OCI-LY7 (cell line): ENCODE data around the gene KNDC1. TPM values are rescaled to one million over a fixed set of nuclear protein-coding genes. Genes with fewer than 3 reads are reported as not detected.

ENCODE experiments used
- BruUV-seq: library from RNA; stranded (reverse); fragments of 400-500 nt; replicated peaks from 2 replicates; lab custom pipeline; 2021; lab: Mats Ljungman, UMichigan
- CTCF ChIA-PET: fragments of 300-600 bp; sonication (Branson Sonifier 250); formaldehyde crosslinking; loops from one replicate; lab custom pipeline; 2022; ENCODE audit warnings: antibody characterized with exemption; ENCODE audit not compliant: unreplicated experiment; lab: Charles Lee
- POLR2A ChIA-PET: fragments of 300-600 bp; sonication (Branson Sonifier 250); formaldehyde crosslinking; loops from one replicate; lab custom pipeline; 2022; ENCODE audit warnings: antibody characterized with exemption; lab: Charles Lee
- DNase-seq: peaks from one replicate; pipeline ENCODE4 v3.0.0-alpha.2; 2015; ENCODE audit warnings: low spot score
- H2AFZ ChIP-seq: fragments of 200-600 bp; sonication (generic), shearing (Covaris generic); 2 replicates; pipeline ENCODE4 v1.6.1; 2014; ENCODE audit warnings: mild to moderate bottlenecking, antibody characterized with exemption, low read length, moderate library complexity
- H3K27ac ChIP-seq: fragments of 200-600 bp; sonication (generic); 2 replicates; pipeline ENCODE4 v1.5.1; 2014; ENCODE audit warnings: mixed run types, low read depth, mild to moderate bottlenecking, moderate library complexity, low read length, inconsistent platforms; ENCODE audit not compliant: poor library complexity, severe bottlenecking
- H3K36me3 ChIP-seq: fragments of 200-600 bp; sonication (generic); 2 replicates; pipeline ENCODE4 v1.6.1; 2014; ENCODE audit warnings: mild to moderate bottlenecking, antibody characterized with exemption, low read length, moderate library complexity, mixed read lengths; ENCODE audit not compliant: insufficient read depth
- H3K4me1 ChIP-seq: fragments of 200-600 bp; sonication (generic); 2 replicates; pipeline ENCODE4 v1.5.1; 2014; ENCODE audit warnings: mild to moderate bottlenecking, low read length; ENCODE audit not compliant: insufficient read depth, poor library complexity, severe bottlenecking
- H3K4me2 ChIP-seq: fragments of 200-600 bp; sonication (generic); 2 replicates; pipeline ENCODE4 v1.6.1; 2014; ENCODE audit warnings: mild to moderate bottlenecking, low read length
- H3K4me3 ChIP-seq: fragments of 200-600 bp; sonication (generic); 2 replicates; pipeline ENCODE4 v1.5.1; 2014; ENCODE audit warnings: mild to moderate bottlenecking, low read depth, low read length; ENCODE audit not compliant: poor library complexity, severe bottlenecking
- H3K79me2 ChIP-seq: fragments of 200-600 bp; sonication (generic); 2 replicates; pipeline ENCODE4 v1.6.1; 2016; ENCODE audit warnings: low read depth, mild to moderate bottlenecking, low read length, moderate library complexity, mixed read lengths; ENCODE audit not compliant: insufficient read depth
- H3K9me2 ChIP-seq: fragments of 200-600 bp; sonication (generic); 2 replicates; pipeline ENCODE4 v1.6.1; 2016; ENCODE audit warnings: mild to moderate bottlenecking, low read length, mixed read lengths; ENCODE audit not compliant: insufficient read depth
- H3K9me3 ChIP-seq: fragments of 200-600 bp; sonication (generic); 2 replicates; pipeline ENCODE4 v1.6.1; 2014; ENCODE audit warnings: mild to moderate bottlenecking, mixed run types, low read length, mixed read lengths
- H4K20me1 ChIP-seq: fragments of 200-600 bp; sonication (generic); 2 replicates; pipeline ENCODE4 v1.6.1; 2014; ENCODE audit warnings: mild to moderate bottlenecking, antibody characterized with exemption, low read length, moderate library complexity, mixed read lengths; ENCODE audit not compliant: insufficient read depth
- CTCF ChIP-seq: fragments of 200-600 bp; sonication (generic); conservative IDR thresholded peaks from 2 replicates; pipeline ENCODE4 v1.5.1; 2014; ENCODE audit warnings: mild to moderate bottlenecking, antibody characterized with exemption, low read length, moderate library complexity, mixed read lengths
- EZH2phosphoT487 ChIP-seq: fragments of 200-600 bp; sonication (generic); IDR thresholded peaks from 2 replicates; pipeline ENCODE4 v1.6.1; 2018; ENCODE audit warnings: low read depth, borderline replicate concordance, mild to moderate bottlenecking, mixed run types, antibody characterized with exemption, low read length, moderate library complexity, mixed read lengths
- intact Hi-C: fragments of 100-400 bp; cut with micrococcal nuclease; formaldehyde crosslinking; loops from one replicate; pipeline ENCODE4 v1.10.0; 2022; ENCODE audit not compliant: unreplicated experiment
- total RNA-seq, 2 experiments: library from RNA; depleted of rRNA in 1 of 2; stranded (reverse); fragments of >200 nt in 1 of 2; shearing (Covaris generic) in 1 of 2; gene quantifications; 2 replicates each; pipeline ENCODE4 v1.2.3, GENCODE V29; 2014 to 2022

The KNDC1 gene
- total RNA-seq, 2 experiments from 2014 or later, result not detected

GRCh38 chr10:133247681-133248333, 87.8 kb downstream of the KNDC1 start:
- no TSS peak for BruUV-seq
- no peak overlapping the region for H3K4me2 ChIP-seq

DNA sequence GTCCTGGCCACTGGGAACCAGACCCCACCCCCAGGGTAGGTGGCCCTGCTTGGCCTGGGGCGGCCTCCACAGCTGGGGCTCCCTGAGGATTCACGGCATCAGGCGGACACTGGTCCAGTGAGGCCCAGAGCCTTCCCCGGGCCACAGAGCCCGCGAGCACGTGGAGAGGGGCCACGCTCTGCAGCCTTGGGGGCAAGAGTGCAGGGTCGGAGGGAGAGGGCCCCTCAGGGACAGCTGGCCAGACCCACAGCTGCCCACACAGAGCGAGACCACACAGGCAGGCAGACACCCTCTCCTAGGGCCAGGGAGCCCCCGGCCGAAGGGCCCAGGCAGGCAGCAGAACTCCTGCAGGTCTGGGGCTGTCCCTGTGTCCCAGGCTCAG, 88.3 kb downstream of the KNDC1 start:
- H3K4me2 ChIP-seq, result no peak overlapping the region
- intact Hi-C loops, result loop anchor here (10.0 kb wide), 1 partner anchor 266 kb away; no protein-coding TSS in a partner anchor
- BruUV-seq, result no TSS peak
- no peaks in the 10 kb centered on the region for H3K9me2 ChIP-seq
- no peak for DNase-seq
- no peaks in the 10 kb centered on the region for H3K36me3 ChIP-seq
- H3K4me3 ChIP-seq, result no peak overlapping the region
- no peaks in the 10 kb centered on the region for H3K4me1 ChIP-seq
- H3K27ac ChIP-seq, result no peak overlapping the region
- no peaks in the 10 kb centered on the region for H4K20me1 ChIP-seq
- no peak overlapping the region for H2AFZ ChIP-seq
- H3K9me3 ChIP-seq, result no peaks in the 10 kb centered on the region
- ChIA-PET POLR2A (no interaction called here), CTCF (no interaction called here)
- no peaks in the 10 kb centered on the region for H3K79me2 ChIP-seq
- no peak for TF ChIP-seq CTCF
- no peak for TF ChIP-seq EZH2phosphoT487

More at GRCh38 chr10:133247681-133248333, 87.8 kb downstream of the KNDC1 start:
- CTCF ChIA-PET, result no interaction called here
- intact Hi-C loops, result loop anchor here (10.0 kb wide), 1 partner anchor 267 kb away; no protein-coding TSS in a partner anchor
- no peaks in the 10 kb centered on the region for H3K36me3 ChIP-seq
- H3K79me2 ChIP-seq, result no peaks in the 10 kb centered on the region
- no peak overlapping the region for H3K4me3 ChIP-seq
- no peak overlapping the region for H2AFZ ChIP-seq
- no peak for TF ChIP-seq EZH2phosphoT487
- TF ChIP-seq CTCF, result no peak
- H3K9me3 ChIP-seq, result no peaks in the 10 kb centered on the region
- no peak for DNase-seq
- no peaks in the 10 kb centered on the region for H3K9me2 ChIP-seq
- POLR2A ChIA-PET, result no interaction called here
- no peak overlapping the region for H3K27ac ChIP-seq
- no peaks in the 10 kb centered on the region for H3K4me1 ChIP-seq
- H4K20me1 ChIP-seq, result no peaks in the 10 kb centered on the region

- Histone ChIP-seq H3K9me3 (no peaks in the 10 kb centered on the region), H3K4me3 (no peak overlapping the region), H3K9me2 (no peaks in the 10 kb centered on the region), H3K4me2 (no peak overlapping the region), H3K27ac (no peak overlapping the region), H3K79me2 (no peaks in the 10 kb centered on the region), H3K4me1 (no peaks in the 10 kb centered on the region), H3K36me3 (no peaks in the 10 kb centered on the region), H4K20me1 (no peaks in the 10 kb centered on the region), H2AFZ (no peak overlapping the region)
- DNase-seq, result no peak
- BruUV-seq, result no TSS peak
- CTCF ChIA-PET, result no interaction called here
- intact Hi-C loops, result loop anchor here (10.0 kb wide), 1 partner anchor 266 kb away; no protein-coding TSS in a partner anchor
- TF ChIP-seq EZH2phosphoT487 (no peak), CTCF (no peak)
- POLR2A ChIA-PET, result no interaction called here
Measured at GRCh38 chr10:133249094-133249780, 89.2 kb downstream of the KNDC1 start.
